ENCODE measurements around the gene THAP11.

- no peak for TF ChIP-seq EZH2 (optimal IDR thresholded peaks at IDR 0.05; ENCODE audit: low read depth, low read length)
- no peak for TF ChIP-seq CTCF (IDR thresholded peaks at IDR 0.05; ENCODE audit: low read length)
- TF ChIP-seq EZH2phosphoT487 (IDR thresholded peaks at IDR 0.05; ENCODE audit: low read length), result no peak
These were observed 37.1 kb upstream of the THAP11 start for GRCh38 chr16:67804853-67805542.

All from MM.1S (cell line).